H1 (cell line): ENCODE data around the gene CRTAC1. TPM values are rescaled to one million over a fixed set of nuclear protein-coding genes. Genes with fewer than 3 reads are reported as not detected.

ENCODE experiments used
- CTCF ChIA-PET: fragments of 300-600 bp; sonication (Branson Sonifier 250); formaldehyde crosslinking; loops from one replicate; lab custom pipeline; 2021; ENCODE audit not compliant: partially characterized antibody; lab: Charles Lee
- POLR2A ChIA-PET: fragments of 300-600 bp; sonication (Branson Sonifier 250); formaldehyde crosslinking; loops from one replicate; lab custom pipeline; 2021; ENCODE audit warnings: inconsistent platforms; ENCODE audit not compliant: partially characterized antibody; lab: Charles Lee
- DNase-seq, 2 experiments: peaks; one replicate each; pipeline versions ENCODE4 v3.0.0 to v3.0.0-alpha.2; 2010 to 2022; ENCODE audit warnings: low spot score in 2 of 2, low read depth in 1 of 2, mixed read lengths in 1 of 2
- FAIRE-seq: peaks from 2 replicates; lab custom pipeline; 2011; peaks lifted over from hg19 to GRCh38; lab: Jason Lieb, UNC
- H2AFZ ChIP-seq: 2 replicates; pipeline ENCODE4 v1.8.1; 2012; ENCODE audit warnings: low read length, inconsistent platforms
- H2AK5ac ChIP-seq: 2 replicates; pipeline ENCODE4 v1.6.1; 2013; ENCODE audit warnings: low read depth, low read length
- H2BK120ac ChIP-seq: replicated peaks from 2 replicates; pipeline ENCODE3; 2013; ENCODE audit warnings: low read depth, low read length, inconsistent platforms
- H2BK12ac ChIP-seq: 2 replicates; pipeline ENCODE4 v1.6.1; 2013; ENCODE audit warnings: low read depth, low read length
- H2BK15ac ChIP-seq: 2 replicates; pipeline ENCODE4 v1.6.1; 2013; ENCODE audit warnings: low read length
- H2BK20ac ChIP-seq: 2 replicates; pipeline ENCODE4 v1.6.1; 2013; ENCODE audit warnings: low read length
- H2BK5ac ChIP-seq: 2 replicates; pipeline ENCODE4 v1.6.1; 2013; ENCODE audit warnings: low read depth, low read length
- H3K14ac ChIP-seq: 2 replicates; pipeline ENCODE4 v1.6.1; 2013; ENCODE audit warnings: inconsistent platforms; ENCODE audit not compliant: insufficient read length
- H3K18ac ChIP-seq: 2 replicates; pipeline ENCODE4 v1.6.1; 2013; ENCODE audit warnings: low read length; ENCODE audit errors: extremely low read depth
- H3K23ac ChIP-seq: 2 replicates; pipeline ENCODE4 v1.6.1; 2013; ENCODE audit warnings: inconsistent platforms; ENCODE audit not compliant: insufficient read length
- H3K23me2 ChIP-seq: 2 replicates; pipeline ENCODE4 v1.6.1; 2013; ENCODE audit warnings: low read depth, low read length
- H3K27ac ChIP-seq: 2 replicates; pipeline ENCODE4 v1.6.1; 2011; ENCODE audit warnings: low read depth, low read length, inconsistent platforms
- H3K27me3 ChIP-seq, 4 experiments: replicated peaks in 1 of 4; 1 replicate in 1 of 4; 2 replicates in 3 of 4; pipeline versions ENCODE4 v1.6.1 to v1.8.1; 2011 to 2013; ENCODE audit warnings: low read length in 3 of 4, mild to moderate bottlenecking in 3 of 4, inconsistent platforms in 2 of 4, mixed read lengths in 2 of 4, moderate library complexity in 1 of 4; ENCODE audit not compliant: control insufficient read depth in 3 of 4, insufficient read depth in 3 of 4; ENCODE audit errors: extremely low read depth in 1 of 4
- H3K36me3 ChIP-seq, 4 experiments: 2 replicates each; pipeline versions ENCODE4 v1.6.1 to v1.8.1; 2011 to 2013; ENCODE audit warnings: mild to moderate bottlenecking in 4 of 4, low read length in 3 of 4, moderate library complexity in 2 of 4, control low read depth in 1 of 4, inconsistent platforms in 1 of 4; ENCODE audit not compliant: insufficient read depth in 4 of 4, control insufficient read depth in 2 of 4
- H3K4ac ChIP-seq: replicated peaks from 2 replicates; pipeline ENCODE3; 2013; ENCODE audit warnings: low read length, low read depth, mixed read lengths, inconsistent platforms; ENCODE audit not compliant: insufficient read length
- H3K4me1 ChIP-seq, 4 experiments: replicated peaks in 1 of 4; 1 replicate in 1 of 4; 2 replicates in 3 of 4; pipeline versions ENCODE4 v1.6.1 to v1.8.1; 2011 to 2013; ENCODE audit warnings: low read length in 3 of 4, inconsistent platforms in 2 of 4, mixed read lengths in 1 of 4; ENCODE audit not compliant: insufficient read depth in 4 of 4, control insufficient read depth in 3 of 4
- H3K4me2 ChIP-seq, 2 experiments: 2 replicates each; pipeline versions ENCODE4 v1.6.1 to v1.8.1; 2011 to 2013; ENCODE audit warnings: low read depth in 2 of 2, low read length in 2 of 2, control low read depth in 1 of 2, inconsistent platforms in 1 of 2, mild to moderate bottlenecking in 1 of 2; ENCODE audit not compliant: insufficient read depth in 1 of 2
- H3K4me3 ChIP-seq, 4 experiments: fragments of 200-600, 300-600 bp in 1 of 4; sonication (generic), shearing (Covaris generic), sonication (Bioruptor Twin) in 1 of 4; 2 replicates each; pipeline versions ENCODE4 v1.5.1 to v1.8.1; 2011 to 2016; ENCODE audit warnings: low read length in 4 of 4, low read depth in 3 of 4, control low read depth in 2 of 4, inconsistent platforms in 2 of 4, mild to moderate bottlenecking in 2 of 4, mixed read lengths in 1 of 4, moderate library complexity in 1 of 4; ENCODE audit not compliant: insufficient read depth in 2 of 4; ENCODE audit errors: extremely low read depth in 1 of 4
- H3K56ac ChIP-seq: replicated peaks from 2 replicates; pipeline ENCODE3; 2013; ENCODE audit warnings: low read depth, mild to moderate bottlenecking, mixed read lengths, low read length, inconsistent platforms; ENCODE audit not compliant: insufficient read length
- H3K79me1 ChIP-seq: 2 replicates; pipeline ENCODE4 v1.6.1; 2013; ENCODE audit warnings: low read depth, low read length, control low read depth
- H3K79me2 ChIP-seq, 2 experiments: 2 replicates each; pipeline versions ENCODE4 v1.6.1 to v1.8.1; 2012 to 2013; ENCODE audit warnings: low read length in 2 of 2, mild to moderate bottlenecking in 2 of 2, inconsistent platforms in 1 of 2; ENCODE audit not compliant: insufficient read depth in 2 of 2, control insufficient read depth in 1 of 2
- H3K9ac ChIP-seq, 4 experiments: replicated peaks in 1 of 4; 1 replicate in 1 of 4; 2 replicates in 3 of 4; pipeline versions ENCODE4 v1.6.1 to v1.8.1; 2011 to 2013; ENCODE audit warnings: low read depth in 3 of 4, low read length in 3 of 4, control low read depth in 2 of 4, mild to moderate bottlenecking in 2 of 4, moderate library complexity in 2 of 4, inconsistent platforms in 1 of 4; ENCODE audit errors: extremely low read depth in 1 of 4
- H3K9me3 ChIP-seq, 2 experiments: 2 replicates each; pipeline versions ENCODE4 v1.6.1 to v1.8.1; 2012 to 2013; ENCODE audit warnings: mild to moderate bottlenecking in 2 of 2, moderate library complexity in 2 of 2, control low read depth in 1 of 2, inconsistent platforms in 1 of 2, low read depth in 1 of 2, low read length in 1 of 2, mixed read lengths in 1 of 2; ENCODE audit not compliant: insufficient read depth in 2 of 2
- H4K20me1 ChIP-seq, 2 experiments: replicated peaks in 1 of 2; 2 replicates each; pipeline versions ENCODE3 to v1.8.1; 2011 to 2013; ENCODE audit warnings: inconsistent platforms in 2 of 2, low read length in 2 of 2, mild to moderate bottlenecking in 1 of 2; ENCODE audit not compliant: insufficient read depth in 2 of 2, control insufficient read depth in 1 of 2
- H4K5ac ChIP-seq: 2 replicates; pipeline ENCODE4 v1.6.1; 2013; ENCODE audit warnings: low read length, low read depth, mixed read lengths, inconsistent platforms; ENCODE audit not compliant: insufficient read length
- H4K8ac ChIP-seq: 2 replicates; pipeline ENCODE4 v1.8.0; 2013; ENCODE audit warnings: mild to moderate bottlenecking, moderate library complexity, low read length, inconsistent platforms; ENCODE audit not compliant: insufficient read depth; ENCODE audit errors: extremely low read depth
- H4K91ac ChIP-seq: replicated peaks from 2 replicates; pipeline ENCODE3; 2013; ENCODE audit warnings: low read length, mixed read lengths, inconsistent platforms; ENCODE audit not compliant: insufficient read length
- ZNF274 ChIP-seq: IDR thresholded peaks from 2 replicates; pipeline ENCODE4 v1.7.0; 2012; ENCODE audit warnings: low read length, borderline replicate concordance; ENCODE audit errors: extremely low read depth
- WGBS, 2 experiments: shearing (Covaris generic) in 1 of 2; methylation state at CpG; one replicate each; pipeline versions ENCODE4 v1.1.6 to v1.1.7; 2013 to 2015; ENCODE audit warnings: low lambda C conversion rate in 2 of 2, mixed read lengths in 2 of 2, inconsistent platforms in 1 of 2, low coverage in 1 of 2, missing lambda C conversion rate in 1 of 2; ENCODE audit not compliant: insufficient replicate concordance in 2 of 2, insufficient coverage in 1 of 2, insufficient read length in 1 of 2; ENCODE audit errors: extremely low coverage in 1 of 2, missing lambda C conversion rate in 1 of 2; 5-methylcytosine and 5-hydroxymethylcytosine counted together
- polyA plus RNA-seq, 7 experiments: library from polyadenylated mRNA; depleted of rRNA in 3 of 7; stranded (reverse) in 5 of 7; unstranded in 2 of 7; fragments of >200 nt in 5 of 7; fragments of 200-250 nt in 2 of 7; gene quantifications; 1 replicate in 5 of 7; 2 replicates in 1 of 7; 4 replicates in 1 of 7; pipeline versions ENCODE4 v1.2.1 to v1.2.3, GENCODE V29; 2011 to 2013; ENCODE audit warnings: missing spikeins in 2 of 7, mixed read lengths in 2 of 7
- total RNA-seq: library from RNA; stranded (reverse); fragmentation: NEBNext Ultra II Directional; extraction: Animal tissue kit (Norgen Biotek cat#: 25700); gene quantifications from 2 replicates; pipeline ENCODE4 v1.2.1, GENCODE V29; 2021

CRTAC1 gene
- total and polyA plus RNA-seq, 2 of the 8 experiments (the other 6 are each of a cell fraction or from before 2014, with no cell fraction given): 0.91 to 1.2 TPM

- Histone ChIP-seq H3K4me3 (no peak overlapping the region), H4K5ac (no peak overlapping the region), H2AK5ac (no peak overlapping the region), H3K36me3 (no peaks in the 10 kb centered on the region), H4K91ac (no peak overlapping the region), H3K4me1 (peaks cover 4 to 24% (median 10%) of the 10 kb centered on the region in 4 experiments), H2BK5ac (no peak overlapping the region), H3K9ac (no peak overlapping the region), H3K4me2 (no peak overlapping the region), H4K8ac (no peak overlapping the region), H3K14ac (no peak overlapping the region), H4K20me1 (no peaks in the 10 kb centered on the region), H3K27ac (no peak overlapping the region), H3K18ac (no peak overlapping the region), H3K79me1 (no peaks in the 10 kb centered on the region), H2BK15ac (no peak overlapping the region), H3K27me3 (no peaks in the 10 kb centered on the region), H2AFZ (no peak overlapping the region), H2BK12ac (no peak overlapping the region), H3K4ac (no peak overlapping the region), H3K23ac (no peak overlapping the region), H2BK20ac (no peak overlapping the region), H2BK120ac (no peak overlapping the region), H3K23me2 (0 out of 2 replicates have a peak, but pooled peaks cover 1% of the 10 kb centered on the region), H3K79me2 (no peaks in the 10 kb centered on the region), H3K56ac (no peak overlapping the region), H3K9me3 (no peaks in the 10 kb centered on the region)
- FAIRE-seq (no peak), DNase-seq (no peak)
- POLR2A ChIA-PET: no interaction called here
- WGBS, 2 experiments: 82% methylated on average over 8 of the region's 8 CpGs; no CpG with 5 or more reads in 1 of the 2 experiments
- CTCF ChIA-PET: interaction anchor here (0.7 to 14.5 kb wide), 10 partner anchors 9 to 172 kb away, joined by 3 to 236 read pairs (median 8); no protein-coding TSS in a partner anchor
- TF ChIP-seq ZNF274: no peak
These were observed 159.4 kb downstream of the CRTAC1 start for GRCh38 chr10:97870990-97871389.
